ENCODE data around the gene SIDT1. TPM values are rescaled to one million over a fixed set of nuclear protein-coding genes. Genes with fewer than 3 reads are reported as not detected.
A peak's percentile ranks its signal among the peaks of the same experiment; 100 is the strongest.

The SIDT1 gene
- total RNA-seq, 1 experiment from 2014 or later: not detected

GRCh38 chr3:113532698-113533533 lies 561 bp downstream of the SIDT1 start:
- ATAC-seq (peak; percentile 81), DNase-seq (ENCODE audit: low read depth, low spot score) (no peak)
- in situ Hi-C loops (cut with HindIII; ENCODE audit: low pct_unique_long_range_greater_than_20kb, low sequenced_read_pairs): no loop called here
- Histone ChIP-seq H3K27ac (ENCODE audit: low read length) (no peak overlapping the region), H3K36me3 (ENCODE audit: control insufficient read depth, insufficient read depth, low read length) (no peaks in the 10 kb centered on the region), H3K9me3 (ENCODE audit: control insufficient read depth, insufficient read depth, low read depth, low read length) (no peaks in the 10 kb centered on the region), H3K27me3 (ENCODE audit: control insufficient read depth, insufficient read depth, low read length) (peaks cover 69% of the 10 kb centered on the region), H3K4me3 (ENCODE audit: low read depth in 2 of 2, low read length in 2 of 2) (peak overlapping the region; percentile 30 to 44), H3K4me1 (ENCODE audit: control insufficient read depth, insufficient read depth, low read length) (peaks cover 10% of the 10 kb centered on the region)
- no TSS peak for BruUV-seq (replicated peaks)
- CTCF ChIA-PET: no interaction called here
- POLR2A ChIA-PET: no interaction called here
- intact Hi-C loops (cut with micrococcal nuclease; ENCODE audit: unreplicated experiment): no loop called here
- no peak for TF ChIP-seq SIN3A (IDR thresholded peaks at IDR 0.05; ENCODE audit: borderline replicate concordance, insufficient read depth, low read depth, low read length)
- no peak for TF ChIP-seq POLR2AphosphoS5 (IDR thresholded peaks at IDR 0.05; ENCODE audit: low read depth, low read length)
- no peak for TF ChIP-seq REST (IDR thresholded peaks at IDR 0.05; ENCODE audit: insufficient read depth in 1 of 2, low read depth in 2 of 2, low read length in 1 of 2)
- no peak for TF ChIP-seq CTCF (IDR thresholded peaks at IDR 0.05)
- TF ChIP-seq TCF7L2 (IDR thresholded peaks at IDR 0.05; ENCODE audit: low read depth, low read length): no peak

GRCh38 chr3:113533534-113533892 lies 1.2 kb downstream of the SIDT1 start:
- no peaks in the 10 kb centered on the region for H3K36me3 ChIP-seq (ENCODE audit: control insufficient read depth, insufficient read depth, low read length)
- H3K27ac ChIP-seq (ENCODE audit: low read length): no peak overlapping the region
- POLR2A ChIA-PET: no interaction called here
- peaks cover 10% of the 10 kb centered on the region for H3K4me1 ChIP-seq (ENCODE audit: control insufficient read depth, insufficient read depth, low read length)
- in situ Hi-C loops (cut with HindIII; ENCODE audit: low pct_unique_long_range_greater_than_20kb, low sequenced_read_pairs) (no loop called here), intact Hi-C loops (cut with micrococcal nuclease; ENCODE audit: unreplicated experiment) (no loop called here)
- no peak for DNase-seq (ENCODE audit: low read depth, low spot score)
- TF ChIP-seq TCF7L2 (IDR thresholded peaks at IDR 0.05; ENCODE audit: low read depth, low read length) (no peak), REST (IDR thresholded peaks at IDR 0.05; ENCODE audit: insufficient read depth in 1 of 2, low read depth in 2 of 2, low read length in 1 of 2) (no peak), SIN3A (IDR thresholded peaks at IDR 0.05; ENCODE audit: borderline replicate concordance, insufficient read depth, low read depth, low read length) (no peak), POLR2AphosphoS5 (IDR thresholded peaks at IDR 0.05; ENCODE audit: low read depth, low read length) (no peak), CTCF (IDR thresholded peaks at IDR 0.05) (no peak)
- peak overlapping the region; percentile 30 to 44; a peak in 3 of 4 replicates for H3K4me3 ChIP-seq (ENCODE audit: low read depth in 2 of 2, low read length in 2 of 2)
- CTCF ChIA-PET: no interaction called here
- no TSS peak for BruUV-seq (replicated peaks)
- no peaks in the 10 kb centered on the region for H3K9me3 ChIP-seq (ENCODE audit: control insufficient read depth, insufficient read depth, low read depth, low read length)
- H3K27me3 ChIP-seq (ENCODE audit: control insufficient read depth, insufficient read depth, low read length): peaks cover 65% of the 10 kb centered on the region
- ATAC-seq: no peak
